ENCODE results near the gene MALSU1. TPM values are rescaled to one million over a fixed set of nuclear protein-coding genes. Genes with fewer than 3 reads are reported as not detected.

MALSU1 gene
- total RNA-seq, 3 donors from 2014 or later (not counting 1 experiment from before 2014, with no cell fraction given): 23.4 to 31.8 (median 26.3) TPM

DNA sequence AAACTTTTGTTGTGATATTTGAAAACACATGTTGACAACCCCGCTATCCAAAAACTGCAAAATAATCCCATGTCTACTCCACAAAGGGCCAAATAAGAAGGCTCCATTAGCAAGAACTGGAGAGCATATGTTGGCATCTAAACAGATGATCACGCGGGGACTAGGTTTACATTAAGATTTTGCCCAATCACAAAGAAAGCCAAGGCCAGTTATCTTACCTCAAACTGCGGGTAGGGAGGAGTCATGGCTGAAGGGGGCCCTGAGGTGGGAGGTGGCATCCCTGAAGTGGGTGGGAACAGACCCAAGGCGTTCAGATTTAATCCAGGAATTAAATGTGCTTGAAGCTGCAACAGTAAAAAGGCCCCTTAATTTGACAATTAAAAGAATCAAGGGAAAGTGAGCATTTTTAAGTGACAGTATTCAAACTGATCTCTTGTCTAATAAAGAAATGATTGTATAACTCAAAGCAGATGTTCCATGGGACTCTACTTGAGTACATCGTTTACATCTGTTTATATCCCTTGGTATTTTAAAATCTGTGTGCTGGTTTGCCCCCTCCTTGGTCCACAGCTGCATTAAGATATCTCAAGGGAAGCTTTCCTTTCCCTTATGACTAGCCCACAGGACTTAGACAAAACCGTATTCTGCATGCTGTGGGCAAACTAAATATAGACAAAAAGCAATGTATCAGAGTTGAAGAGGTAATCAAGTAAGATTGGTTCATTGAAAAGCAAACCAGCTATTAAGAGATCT is 42.9 kb downstream of the MALSU1 start:
- ATAC-seq (no peak), DNase-seq (no peak)
- H3K27me3 Mint-ChIP-seq (ENCODE audit: low read depth in 2 of 2): peaks cover 7 to 13% of the 10 kb centered on the region in 2 donors
- H3K27ac ChIP-seq (ENCODE audit: low read length): no peak overlapping the region
- H3K4me1 ChIP-seq (ENCODE audit: control insufficient read depth, insufficient read depth, low read length): peaks cover 6% of the 10 kb centered on the region
- no peaks in the 10 kb centered on the region for H3K27me3 ChIP-seq (ENCODE audit: control insufficient read depth, insufficient read depth, low read length)
- no peaks in the 10 kb centered on the region for H3K9me3 ChIP-seq (ENCODE audit: control insufficient read depth, insufficient read depth, low read length)
- H3K36me3 ChIP-seq (ENCODE audit: control insufficient read depth, insufficient read depth, low read length): no peaks in the 10 kb centered on the region
- no peak overlapping the region for H3K4me3 Mint-ChIP-seq
- intact Hi-C loops (cut with micrococcal nuclease): no loop called here
- no peaks in the 10 kb centered on the region for H3K9me3 Mint-ChIP-seq
- H3K4me1 Mint-ChIP-seq: peaks cover 11 to 21% of the 10 kb centered on the region in 2 donors
- H3K4me3 ChIP-seq (ENCODE audit: low read length): no peak overlapping the region
- no peaks in the 10 kb centered on the region for H3K36me3 Mint-ChIP-seq
- TF ChIP-seq, protein P1, sequence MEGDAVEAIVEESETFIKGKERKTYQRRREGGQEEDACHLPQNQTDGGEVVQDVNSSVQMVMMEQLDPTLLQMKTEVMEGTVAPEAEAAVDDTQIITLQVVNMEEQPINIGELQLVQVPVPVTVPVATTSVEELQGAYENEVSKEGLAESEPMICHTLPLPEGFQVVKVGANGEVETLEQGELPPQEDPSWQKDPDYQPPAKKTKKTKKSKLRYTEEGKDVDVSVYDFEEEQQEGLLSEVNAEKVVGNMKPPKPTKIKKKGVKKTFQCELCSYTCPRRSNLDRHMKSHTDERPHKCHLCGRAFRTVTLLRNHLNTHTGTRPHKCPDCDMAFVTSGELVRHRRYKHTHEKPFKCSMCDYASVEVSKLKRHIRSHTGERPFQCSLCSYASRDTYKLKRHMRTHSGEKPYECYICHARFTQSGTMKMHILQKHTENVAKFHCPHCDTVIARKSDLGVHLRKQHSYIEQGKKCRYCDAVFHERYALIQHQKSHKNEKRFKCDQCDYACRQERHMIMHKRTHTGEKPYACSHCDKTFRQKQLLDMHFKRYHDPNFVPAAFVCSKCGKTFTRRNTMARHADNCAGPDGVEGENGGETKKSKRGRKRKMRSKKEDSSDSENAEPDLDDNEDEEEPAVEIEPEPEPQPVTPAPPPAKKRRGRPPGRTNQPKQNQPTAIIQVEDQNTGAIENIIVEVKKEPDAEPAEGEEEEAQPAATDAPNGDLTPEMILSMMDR (IDR thresholded peaks at IDR 0.05): no peak
- WGBS (ENCODE audit: insufficient coverage): 84% methylated on average over 7 of the region's 7 CpGs
- no peak overlapping the region for H3K27ac Mint-ChIP-seq

DNA sequence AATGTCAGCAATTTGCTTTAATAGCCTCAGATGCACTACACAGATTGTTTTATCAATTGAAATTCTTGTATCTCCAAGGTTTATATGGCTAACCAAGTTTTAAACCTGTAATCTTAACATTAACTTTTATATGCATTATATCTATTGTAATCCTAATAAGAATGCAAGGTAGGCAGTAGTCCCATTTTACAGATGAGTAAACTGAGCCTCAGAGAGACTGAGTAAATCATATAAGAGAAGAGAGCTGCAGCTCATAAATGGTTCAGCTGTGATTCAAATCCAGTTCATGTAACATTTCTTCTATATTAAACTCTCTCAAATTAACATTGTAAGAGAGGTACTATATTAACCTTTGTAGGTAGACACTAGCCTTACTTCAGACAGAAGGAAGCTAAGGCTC is 44.0 kb downstream of the MALSU1 start:
- H3K36me3 Mint-ChIP-seq: no peaks in the 10 kb centered on the region
- no peaks in the 10 kb centered on the region for H3K9me3 Mint-ChIP-seq
- peaks cover 18 to 28% of the 10 kb centered on the region in 2 donors for H3K4me1 Mint-ChIP-seq
- intact Hi-C loops (cut with micrococcal nuclease): no loop called here
- no peak for ATAC-seq
- H3K27me3 Mint-ChIP-seq (ENCODE audit: low read depth in 2 of 2): peaks cover 7% of the 10 kb centered on the region in 2 donors
- no peak for DNase-seq
- no peak overlapping the region for H3K4me3 Mint-ChIP-seq
- no peak overlapping the region for H3K27ac ChIP-seq (ENCODE audit: low read length)
- H3K4me3 ChIP-seq (ENCODE audit: low read length): no peak overlapping the region
- peaks cover 6% of the 10 kb centered on the region for H3K4me1 ChIP-seq (ENCODE audit: control insufficient read depth, insufficient read depth, low read length)
- H3K36me3 ChIP-seq (ENCODE audit: control insufficient read depth, insufficient read depth, low read length): no peaks in the 10 kb centered on the region
- H3K9me3 ChIP-seq (ENCODE audit: control insufficient read depth, insufficient read depth, low read length): no peaks in the 10 kb centered on the region
- H3K27ac Mint-ChIP-seq: no peak overlapping the region
- no peaks in the 10 kb centered on the region for H3K27me3 ChIP-seq (ENCODE audit: control insufficient read depth, insufficient read depth, low read length)
- TF ChIP-seq, protein P1 (IDR thresholded peaks at IDR 0.05): no peak

DNA sequence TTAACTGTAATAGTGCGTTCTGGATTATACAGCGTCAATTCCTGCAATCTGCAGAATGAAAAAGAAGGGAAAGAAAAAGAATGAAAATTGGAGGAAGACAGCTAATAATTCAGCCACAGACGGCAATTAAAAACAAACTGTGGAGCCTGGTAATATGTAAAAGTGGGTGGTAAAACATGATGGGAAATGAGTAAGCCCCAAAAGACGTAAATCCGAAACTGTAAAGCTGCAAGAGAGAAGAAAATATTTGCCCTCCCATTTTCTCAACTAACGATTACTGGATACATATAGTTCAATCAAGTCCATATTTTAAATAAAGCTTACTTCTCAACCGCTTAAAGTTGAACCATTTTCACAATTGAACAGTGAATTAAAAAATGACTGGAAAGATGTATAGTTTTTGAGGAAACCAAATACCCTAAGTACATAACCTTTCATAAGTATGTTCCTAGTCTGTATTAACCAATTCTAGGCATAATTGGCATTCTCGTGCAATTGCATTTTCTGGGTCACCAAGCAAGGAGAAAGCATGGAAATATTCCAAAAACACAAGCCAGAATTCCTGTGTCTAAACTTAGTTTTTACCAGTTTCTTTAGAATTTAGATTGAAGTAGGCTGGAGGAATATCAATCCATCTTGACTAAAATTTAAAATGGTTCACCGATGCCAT is 44.8 kb downstream of the MALSU1 start:
- ATAC-seq (no peak), DNase-seq (no peak)
- no peak overlapping the region for H3K27ac ChIP-seq (ENCODE audit: low read length)
- H3K4me1 ChIP-seq (ENCODE audit: control insufficient read depth, insufficient read depth, low read length): peaks cover 6% of the 10 kb centered on the region
- Mint-ChIP-seq H3K27me3 (ENCODE audit: low read depth in 2 of 2) (peaks cover 6 to 7% of the 10 kb centered on the region in 2 donors), H3K36me3 (no peaks in the 10 kb centered on the region), H3K4me1 (peaks cover 18 to 28% of the 10 kb centered on the region in 2 donors), H3K27ac (no peak overlapping the region), H3K9me3 (no peaks in the 10 kb centered on the region), H3K4me3 (peak overlapping the region; percentile 11)
- WGBS (ENCODE audit: insufficient coverage): 90% methylated on average over 7 of the region's 9 CpGs
- no peaks in the 10 kb centered on the region for H3K9me3 ChIP-seq (ENCODE audit: control insufficient read depth, insufficient read depth, low read length)
- H3K36me3 ChIP-seq (ENCODE audit: control insufficient read depth, insufficient read depth, low read length): no peaks in the 10 kb centered on the region
- intact Hi-C loops (cut with micrococcal nuclease): no loop called here
- H3K4me3 ChIP-seq (ENCODE audit: low read length): no peak overlapping the region
- TF ChIP-seq, protein P1 (IDR thresholded peaks at IDR 0.05): no peak
- H3K27me3 ChIP-seq (ENCODE audit: control insufficient read depth, insufficient read depth, low read length): no peaks in the 10 kb centered on the region
